Coronary artery (tissue), 2 donors: ENCODE data around the gene TRIM44.

Experiments
- DNase-seq: peaks from one replicate; pipeline ENCODE4 v3.0.0-alpha.2; 2017; ENCODE audit warnings: low spot score
- H3K27ac ChIP-seq, 2 donors: fragments of 200-600 bp; sonication (generic); one replicate each; pipeline ENCODE4 v1.5.1; 2016 to 2019
- H3K4me3 ChIP-seq: fragments of 200-600 bp; sonication (generic); 2 replicates; pipeline ENCODE4 v1.5.1; 2016; ENCODE audit warnings: mild to moderate bottlenecking, moderate library complexity
- TF ChIP-seq, protein P1 (sequence below): fragments of 200-600 bp; sonication (generic); IDR thresholded peaks from one replicate; pipeline ENCODE4 v1.5.1; 2019; ENCODE audit warnings: antibody characterized with exemption

The TRIM44 gene

GRCh38 chr11:35814720-35815305 lies 152.2 kb downstream of the TRIM44 start:
- no peak for DNase-seq
- TF ChIP-seq, protein P1, sequence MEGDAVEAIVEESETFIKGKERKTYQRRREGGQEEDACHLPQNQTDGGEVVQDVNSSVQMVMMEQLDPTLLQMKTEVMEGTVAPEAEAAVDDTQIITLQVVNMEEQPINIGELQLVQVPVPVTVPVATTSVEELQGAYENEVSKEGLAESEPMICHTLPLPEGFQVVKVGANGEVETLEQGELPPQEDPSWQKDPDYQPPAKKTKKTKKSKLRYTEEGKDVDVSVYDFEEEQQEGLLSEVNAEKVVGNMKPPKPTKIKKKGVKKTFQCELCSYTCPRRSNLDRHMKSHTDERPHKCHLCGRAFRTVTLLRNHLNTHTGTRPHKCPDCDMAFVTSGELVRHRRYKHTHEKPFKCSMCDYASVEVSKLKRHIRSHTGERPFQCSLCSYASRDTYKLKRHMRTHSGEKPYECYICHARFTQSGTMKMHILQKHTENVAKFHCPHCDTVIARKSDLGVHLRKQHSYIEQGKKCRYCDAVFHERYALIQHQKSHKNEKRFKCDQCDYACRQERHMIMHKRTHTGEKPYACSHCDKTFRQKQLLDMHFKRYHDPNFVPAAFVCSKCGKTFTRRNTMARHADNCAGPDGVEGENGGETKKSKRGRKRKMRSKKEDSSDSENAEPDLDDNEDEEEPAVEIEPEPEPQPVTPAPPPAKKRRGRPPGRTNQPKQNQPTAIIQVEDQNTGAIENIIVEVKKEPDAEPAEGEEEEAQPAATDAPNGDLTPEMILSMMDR = no peak
- no peak overlapping the region for H3K27ac ChIP-seq
- no peak overlapping the region for H3K4me3 ChIP-seq

- no peak overlapping the region for H3K27ac ChIP-seq
- H3K4me3 ChIP-seq = no peak overlapping the region
- TF ChIP-seq, protein P1 = no peak
- no peak for DNase-seq
These were observed 153.2 kb downstream of the TRIM44 start for GRCh38 chr11:35815556-35816315.

DNA sequence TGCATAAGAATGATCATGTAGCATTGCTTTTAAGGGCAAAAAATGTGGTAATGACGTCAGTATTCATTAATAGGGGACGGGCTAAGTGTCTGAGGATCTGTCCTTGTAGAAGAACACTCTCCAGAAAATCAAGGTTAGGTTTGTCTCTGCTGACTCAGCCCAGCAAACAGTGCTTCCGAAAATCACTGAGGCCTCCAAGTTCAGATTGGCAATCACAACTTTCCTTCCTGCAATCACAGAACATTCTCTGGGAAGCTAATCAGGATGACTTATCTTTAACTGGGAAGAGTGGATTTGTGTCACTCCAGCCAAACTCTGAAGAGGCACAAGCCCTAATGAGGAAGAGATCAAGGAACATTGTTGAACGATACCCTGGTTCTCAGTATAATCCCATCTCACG lies 158.0 kb downstream of the TRIM44 start:
- TF ChIP-seq, protein P1 = no peak
- H3K27ac ChIP-seq = no peak overlapping the region
- no peak for DNase-seq

DNA sequence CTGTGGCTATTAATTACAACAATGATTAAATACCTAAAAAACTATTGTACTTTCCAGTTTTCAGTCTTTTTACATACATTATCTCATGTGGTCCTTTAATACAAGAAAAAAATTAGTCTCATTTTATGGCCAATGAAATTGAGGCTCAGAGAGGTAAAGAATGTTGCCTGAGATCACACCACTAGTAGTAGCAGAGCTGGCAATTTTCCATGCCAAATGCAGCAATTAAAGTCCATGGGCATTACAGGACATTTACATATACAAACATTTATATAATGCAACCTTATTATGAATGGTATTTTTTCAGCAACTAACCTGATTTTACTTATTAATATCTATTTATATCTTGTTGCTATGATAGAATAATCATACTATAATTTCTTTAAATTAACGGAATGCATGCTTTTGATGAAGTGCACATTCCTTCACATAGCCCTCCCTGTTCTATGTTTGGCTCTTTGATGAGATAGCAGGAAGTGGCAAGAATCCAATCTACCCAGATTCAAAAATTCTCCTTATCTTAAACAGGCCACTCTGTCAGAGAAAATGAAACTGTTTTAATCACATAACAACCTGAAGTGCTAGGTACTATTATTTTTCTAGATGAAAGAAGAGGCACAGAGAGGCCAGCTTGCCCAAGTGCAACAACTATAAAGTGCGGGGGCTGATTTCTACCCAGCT lies 160.4 kb downstream of the TRIM44 start:
- no peak for DNase-seq
- TF ChIP-seq, protein P1 = no peak
- Histone ChIP-seq H3K27ac (no peak overlapping the region), H3K4me3 (no peak overlapping the region)

More for the DNA sequence above, 158.0 kb downstream of the TRIM44 start:
- H3K4me3 ChIP-seq = no peak overlapping the region

GRCh38 chr11:35823742-35824298 lies 161.2 kb downstream of the TRIM44 start:
- Histone ChIP-seq H3K27ac (no peak overlapping the region), H3K4me3 (no peak overlapping the region)
- TF ChIP-seq, protein P1 = no peak
- no peak for DNase-seq

GRCh38 chr11:35825386-35825785 lies 162.8 kb downstream of the TRIM44 start:
- no peak overlapping the region for H3K27ac ChIP-seq
- DNase-seq = no peak
- TF ChIP-seq, protein P1 = no peak
- H3K4me3 ChIP-seq = no peak overlapping the region
